Panc1 (cell line): ENCODE data around the gene RFC1.

Source experiments
- POLR2AphosphoS5 ChIP-seq: IDR thresholded peaks from 2 replicates; pipeline ENCODE4 v1.6.1; 2012; ENCODE audit warnings: mild to moderate bottlenecking, low read depth, low read length, moderate library complexity
- SIN3A ChIP-seq: IDR thresholded peaks from 2 replicates; pipeline ENCODE4 v1.6.1; 2012; ENCODE audit warnings: low read depth, mild to moderate bottlenecking, low read length, moderate library complexity, borderline replicate concordance; ENCODE audit not compliant: insufficient read depth
- TCF7L2 ChIP-seq: IDR thresholded peaks from 2 replicates; pipeline ENCODE4 v1.6.1; 2011; ENCODE audit warnings: mild to moderate bottlenecking, low read depth, low read length, inconsistent platforms
- TF ChIP-seq, protein P1 (sequence below): fragments of 450-650 bp; IDR thresholded peaks from 2 replicates; pipeline ENCODE4 v1.5.1; 2017; ENCODE audit warnings: mild to moderate bottlenecking
- TF ChIP-seq, protein P2 (sequence below), 2 experiments: IDR thresholded peaks; 2 replicates each; pipeline ENCODE4 v1.6.1; 2011 to 2012; ENCODE audit warnings: low read depth in 2 of 2, control low read depth in 1 of 2, low read length in 1 of 2, mild to moderate bottlenecking in 1 of 2, moderate library complexity in 1 of 2; ENCODE audit not compliant: insufficient read depth in 1 of 2

DNA sequence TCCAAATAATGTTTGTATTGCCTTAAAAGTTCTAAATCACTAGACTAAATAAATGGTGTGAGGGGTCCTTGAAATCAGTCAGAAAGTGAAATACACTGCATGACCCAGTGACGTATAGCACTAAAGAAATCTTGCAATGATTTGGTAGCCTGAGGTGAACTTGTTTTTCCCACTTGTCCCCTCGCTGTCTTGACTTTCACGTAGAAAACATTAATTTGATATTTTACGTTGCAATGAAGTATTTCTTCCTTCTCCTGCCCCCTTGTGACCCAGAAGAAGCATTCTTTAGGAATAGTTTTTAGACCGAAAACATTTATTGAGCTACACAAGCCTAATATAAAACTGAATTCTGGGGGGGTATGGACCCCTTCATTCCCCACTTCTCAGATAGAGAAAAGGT, 44.3 kb upstream of the RFC1 start:
- TF ChIP-seq SIN3A = no peak
- TF ChIP-seq, protein P1, sequence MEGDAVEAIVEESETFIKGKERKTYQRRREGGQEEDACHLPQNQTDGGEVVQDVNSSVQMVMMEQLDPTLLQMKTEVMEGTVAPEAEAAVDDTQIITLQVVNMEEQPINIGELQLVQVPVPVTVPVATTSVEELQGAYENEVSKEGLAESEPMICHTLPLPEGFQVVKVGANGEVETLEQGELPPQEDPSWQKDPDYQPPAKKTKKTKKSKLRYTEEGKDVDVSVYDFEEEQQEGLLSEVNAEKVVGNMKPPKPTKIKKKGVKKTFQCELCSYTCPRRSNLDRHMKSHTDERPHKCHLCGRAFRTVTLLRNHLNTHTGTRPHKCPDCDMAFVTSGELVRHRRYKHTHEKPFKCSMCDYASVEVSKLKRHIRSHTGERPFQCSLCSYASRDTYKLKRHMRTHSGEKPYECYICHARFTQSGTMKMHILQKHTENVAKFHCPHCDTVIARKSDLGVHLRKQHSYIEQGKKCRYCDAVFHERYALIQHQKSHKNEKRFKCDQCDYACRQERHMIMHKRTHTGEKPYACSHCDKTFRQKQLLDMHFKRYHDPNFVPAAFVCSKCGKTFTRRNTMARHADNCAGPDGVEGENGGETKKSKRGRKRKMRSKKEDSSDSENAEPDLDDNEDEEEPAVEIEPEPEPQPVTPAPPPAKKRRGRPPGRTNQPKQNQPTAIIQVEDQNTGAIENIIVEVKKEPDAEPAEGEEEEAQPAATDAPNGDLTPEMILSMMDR = peak; percentile 32; the same call in 1 of the 2 replicates
- TF ChIP-seq POLR2AphosphoS5 = no peak
- TF ChIP-seq, protein P2, sequence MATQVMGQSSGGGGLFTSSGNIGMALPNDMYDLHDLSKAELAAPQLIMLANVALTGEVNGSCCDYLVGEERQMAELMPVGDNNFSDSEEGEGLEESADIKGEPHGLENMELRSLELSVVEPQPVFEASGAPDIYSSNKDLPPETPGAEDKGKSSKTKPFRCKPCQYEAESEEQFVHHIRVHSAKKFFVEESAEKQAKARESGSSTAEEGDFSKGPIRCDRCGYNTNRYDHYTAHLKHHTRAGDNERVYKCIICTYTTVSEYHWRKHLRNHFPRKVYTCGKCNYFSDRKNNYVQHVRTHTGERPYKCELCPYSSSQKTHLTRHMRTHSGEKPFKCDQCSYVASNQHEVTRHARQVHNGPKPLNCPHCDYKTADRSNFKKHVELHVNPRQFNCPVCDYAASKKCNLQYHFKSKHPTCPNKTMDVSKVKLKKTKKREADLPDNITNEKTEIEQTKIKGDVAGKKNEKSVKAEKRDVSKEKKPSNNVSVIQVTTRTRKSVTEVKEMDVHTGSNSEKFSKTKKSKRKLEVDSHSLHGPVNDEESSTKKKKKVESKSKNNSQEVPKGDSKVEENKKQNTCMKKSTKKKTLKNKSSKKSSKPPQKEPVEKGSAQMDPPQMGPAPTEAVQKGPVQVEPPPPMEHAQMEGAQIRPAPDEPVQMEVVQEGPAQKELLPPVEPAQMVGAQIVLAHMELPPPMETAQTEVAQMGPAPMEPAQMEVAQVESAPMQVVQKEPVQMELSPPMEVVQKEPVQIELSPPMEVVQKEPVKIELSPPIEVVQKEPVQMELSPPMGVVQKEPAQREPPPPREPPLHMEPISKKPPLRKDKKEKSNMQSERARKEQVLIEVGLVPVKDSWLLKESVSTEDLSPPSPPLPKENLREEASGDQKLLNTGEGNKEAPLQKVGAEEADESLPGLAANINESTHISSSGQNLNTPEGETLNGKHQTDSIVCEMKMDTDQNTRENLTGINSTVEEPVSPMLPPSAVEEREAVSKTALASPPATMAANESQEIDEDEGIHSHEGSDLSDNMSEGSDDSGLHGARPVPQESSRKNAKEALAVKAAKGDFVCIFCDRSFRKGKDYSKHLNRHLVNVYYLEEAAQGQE (IDR thresholded peaks at IDR 0.05; ENCODE audit: insufficient read depth in 1 of 2, low read depth in 2 of 2, low read length in 1 of 2) = no peak
- no peak for TF ChIP-seq TCF7L2
